HG03095 (cell line): ENCODE measurements around the gene DAZ3.
"Not testable (repeated sequence)": the region's sequence is repeated elsewhere in the genome, so short reads cannot be mapped to it uniquely, and the experiment has no call there.

ENCODE experiments used
- ATAC-seq: cut with Tn5 transposase; IDR thresholded peaks from one replicate; pipeline ENCODE4 v1.9.1; 2021; ENCODE audit warnings: moderate library complexity; ENCODE audit not compliant: unreplicated experiment

The DAZ3 gene

GRCh38 chrY:24813293-24813692, at the start of gene DAZ3:
DAZ3 (minus strand) TSS chrY:24813393; CDS start chrY:24813185, 208 bp downstream.
- not testable (repeated sequence) for ATAC-seq

GRCh38 chrY:24833619-24834018, 20.4 kb upstream of the DAZ3 start, which contains the start of gene DAZ4:
DAZ4 (plus strand) TSS chrY:24833919; CDS start chrY:24834127, 208 bp downstream.
- not testable (repeated sequence) for ATAC-seq

GRCh38 chrY:24825069-24825468, 11.9 kb upstream of the DAZ3 start:
- ATAC-seq, result not testable (repeated sequence)

- not testable (repeated sequence) for ATAC-seq
These were observed 11.1 kb upstream of the DAZ3 start for GRCh38 chrY:24824184-24824879.

GRCh38 chrY:24821836-24822235, 8.6 kb upstream of the DAZ3 start:
- ATAC-seq, result not testable (repeated sequence)
